Adrenal gland (tissue), 12 donors: Measurements from ENCODE around the gene NOL4L. TPM values are rescaled to one million over a fixed set of nuclear protein-coding genes. Genes with fewer than 3 reads are reported as not detected.

Experiments used
- DNase-seq, 7 donors: peaks; one replicate each; pipeline ENCODE4 v3.0.0-alpha.2; 2019 to 2020
- H3K27ac ChIP-seq, 5 donors: fragments of 200-600 bp; sonication (generic) in 4 of 5; 1 replicate in 3 of 5; 2 replicates in 2 of 5; pipeline versions ENCODE4 v1.5.1 to v1.8.0; 2016 to 2020; ENCODE audit warnings: mild to moderate bottlenecking in 1 of 5
- H3K27me3 ChIP-seq: fragments of 200-600 bp; 2 replicates; pipeline ENCODE4 v1.8.0; 2021
- H3K36me3 ChIP-seq, 2 donors: fragments of 200-600 bp; replicated peaks in 1 of 2; 1 replicate in 1 of 2; 2 replicates in 1 of 2; pipeline versions ENCODE4 v1.5.1 to v1.8.0; 2018 to 2022
- H3K4me1 ChIP-seq, 2 donors: fragments of 200-600 bp; replicated peaks in 1 of 2; 1 replicate in 1 of 2; 2 replicates in 1 of 2; pipeline versions ENCODE4 v1.5.1 to v1.8.0; 2018 to 2021
- H3K4me3 ChIP-seq, 4 donors: fragments of 200-600 bp; sonication (generic) in 3 of 4; one replicate each; pipeline ENCODE4 v1.5.1; 2016 to 2018
- H3K9me3 ChIP-seq, 3 donors: fragments of 200-600 bp; sonication (generic) in 1 of 3; replicated peaks in 1 of 3; 1 replicate in 2 of 3; 2 replicates in 1 of 3; pipeline versions ENCODE4 v1.5.1 to v1.8.0; 2016 to 2021
- POLR2A ChIP-seq, 2 donors: fragments of 450-650 bp; IDR thresholded peaks; one replicate each; pipeline ENCODE4 v1.6.1; 2017; ENCODE audit warnings: antibody characterized with exemption in 2 of 2, mild to moderate bottlenecking in 2 of 2, moderate library complexity in 1 of 2
- WGBS, 4 donors: extraction: QIAGEN DNeasy Blood & Tissue Kit in 2 of 4; methylation state at CpG; one replicate each; pipeline versions ENCODE4 v1.1.5 to v1.1.7; 2013 to 2017; 5-methylcytosine and 5-hydroxymethylcytosine counted together
- intact Hi-C, 2 donors: fragments of 100-400 bp; cut with DNase I; formaldehyde crosslinking; loops; one replicate each; pipeline versions ENCODE4 v1.14.1 to v1.15.0; 2022 to 2023
- polyA plus RNA-seq, 3 donors: library from polyadenylated mRNA; stranded (reverse); fragments of 200-250 nt in 2 of 3; fragments of 350-450 nt in 1 of 3; fragmentation: Illumina TruSeq in 1 of 3; extraction: RNeasy Lipid Tissue Mini Kit (QIAGEN cat#74804) in 1 of 3; gene quantifications; one replicate each; pipeline ENCODE4 v1.2.3, GENCODE V29; 2013 to 2014
- total RNA-seq, 9 donors: library from RNA; depleted of rRNA in 4 of 9; stranded (reverse); fragments of >200 nt in 4 of 9; fragments of 120-200 nt in 1 of 9; fragmentation: NEBNext Ultra II Directional in 1 of 9; extraction: Animal tissue kit (Norgen Biotek cat#: 25700) in 1 of 9; gene quantifications; one replicate each; pipeline versions ENCODE4 v1.1.0 to v1.2.4, GENCODE V29; 2013 to 2023
- TF ChIP-seq, protein P1 (sequence below), 6 experiments: fragments of 450-650 bp in 4 of 6; fragments of 200-600 bp in 2 of 6; sonication (generic) in 1 of 6; IDR thresholded peaks; 1 replicate in 5 of 6; 2 replicates in 1 of 6; pipeline versions ENCODE4 v1.5.1 to v1.8.0; 2016 to 2021; ENCODE audit warnings: antibody characterized with exemption in 6 of 6, mild to moderate bottlenecking in 2 of 6, moderate library complexity in 1 of 6
- donor health status: healthy with polysubstance abuse.
- donor health status: Bipolar disorder and iron deficiency.
- donor health status: DM: yes; HTN: yes; CAD: no.
- donor health status: DM: no; HTN: no; CAD: no.
- donor health status: DM: no; HTN: no; CAD: no.
- donor health status: DM: yes; HTN: yes; CAD: no.

NOL4L gene
- total and polyA plus RNA-seq, 12 donors, result 6.4 to 30.4 (median 15.7) TPM

DNA sequence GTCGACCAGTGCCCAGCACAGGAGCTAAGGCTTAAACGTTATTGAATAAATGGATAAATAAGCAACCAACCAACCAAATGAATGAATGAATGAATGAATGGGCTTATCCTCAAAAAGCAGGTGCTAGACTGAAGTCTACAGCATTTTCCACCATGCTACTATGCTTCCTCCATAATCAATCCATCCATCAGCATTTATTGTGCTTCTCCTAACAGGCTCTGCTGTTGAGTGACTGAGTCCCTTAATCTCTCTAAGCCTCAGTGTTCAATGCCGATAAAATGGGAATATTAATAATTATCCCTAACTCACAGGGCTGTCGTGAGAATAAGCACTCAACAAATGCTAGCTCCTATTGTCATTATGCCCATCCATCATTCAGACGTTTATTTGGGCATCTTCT lies 4.6 kb upstream of the NOL4L start:
- no peak for DNase-seq
- Histone ChIP-seq H3K36me3 (no peaks in the 10 kb centered on the region), H3K27ac (no peak overlapping the region), H3K4me3 (no peak overlapping the region), H3K9me3 (no peaks in the 10 kb centered on the region), H3K4me1 (no peaks in the 10 kb centered on the region), H3K27me3 (no peaks in the 10 kb centered on the region)
- TF ChIP-seq POLR2A (IDR thresholded peaks at IDR 0.05), result no peak
- TF ChIP-seq, protein P1, sequence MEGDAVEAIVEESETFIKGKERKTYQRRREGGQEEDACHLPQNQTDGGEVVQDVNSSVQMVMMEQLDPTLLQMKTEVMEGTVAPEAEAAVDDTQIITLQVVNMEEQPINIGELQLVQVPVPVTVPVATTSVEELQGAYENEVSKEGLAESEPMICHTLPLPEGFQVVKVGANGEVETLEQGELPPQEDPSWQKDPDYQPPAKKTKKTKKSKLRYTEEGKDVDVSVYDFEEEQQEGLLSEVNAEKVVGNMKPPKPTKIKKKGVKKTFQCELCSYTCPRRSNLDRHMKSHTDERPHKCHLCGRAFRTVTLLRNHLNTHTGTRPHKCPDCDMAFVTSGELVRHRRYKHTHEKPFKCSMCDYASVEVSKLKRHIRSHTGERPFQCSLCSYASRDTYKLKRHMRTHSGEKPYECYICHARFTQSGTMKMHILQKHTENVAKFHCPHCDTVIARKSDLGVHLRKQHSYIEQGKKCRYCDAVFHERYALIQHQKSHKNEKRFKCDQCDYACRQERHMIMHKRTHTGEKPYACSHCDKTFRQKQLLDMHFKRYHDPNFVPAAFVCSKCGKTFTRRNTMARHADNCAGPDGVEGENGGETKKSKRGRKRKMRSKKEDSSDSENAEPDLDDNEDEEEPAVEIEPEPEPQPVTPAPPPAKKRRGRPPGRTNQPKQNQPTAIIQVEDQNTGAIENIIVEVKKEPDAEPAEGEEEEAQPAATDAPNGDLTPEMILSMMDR (IDR thresholded peaks at IDR 0.05), result no peak
- intact Hi-C loops, result loop anchor here in 1 of 2 donors (10.0 kb wide), 1 partner anchor 625 kb away; the partner anchor contains the start of gene XKR7
- 74 to 89% (median 80%) methylated on average over 5 of the region's 5 CpGs for WGBS, 4 donors

DNA sequence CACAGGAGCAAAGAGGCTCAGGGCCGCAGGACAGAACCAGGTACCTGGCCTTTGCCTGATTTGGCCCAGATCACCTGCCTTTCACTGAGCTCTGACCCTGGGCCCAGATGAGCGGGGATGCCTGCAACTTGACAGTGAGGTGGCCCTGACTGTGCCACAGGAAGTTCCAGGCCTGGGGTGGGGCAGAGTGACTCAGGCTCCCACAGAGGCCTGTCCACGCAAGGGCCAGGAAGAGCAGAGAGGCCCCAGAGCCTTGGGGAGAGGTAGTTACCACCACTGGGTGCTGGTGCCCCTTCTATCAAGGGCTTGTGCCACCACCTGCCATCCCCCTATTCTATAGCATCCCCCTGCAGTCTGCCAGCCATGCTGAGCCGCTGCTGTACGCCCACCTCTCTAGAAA lies 4.1 kb upstream of the NOL4L start:
- Histone ChIP-seq H3K27me3 (no peaks in the 10 kb centered on the region), H3K27ac (no peak overlapping the region), H3K4me1 (no peaks in the 10 kb centered on the region), H3K4me3 (no peak overlapping the region), H3K9me3 (no peaks in the 10 kb centered on the region), H3K36me3 (no peaks in the 10 kb centered on the region)
- TF ChIP-seq, protein P1 (IDR thresholded peaks at IDR 0.05), result no peak
- WGBS, 4 donors, result 69 to 77% (median 75%) methylated on average over 5 of the region's 5 CpGs
- intact Hi-C loops, result no loop called here
- DNase-seq, result no peak

GRCh38 chr20:32588040-32588439 lies 2.9 kb upstream of the NOL4L start:
- Histone ChIP-seq H3K4me1 (no peaks in the 10 kb centered on the region), H3K27me3 (no peaks in the 10 kb centered on the region), H3K4me3 (no peak overlapping the region), H3K27ac (no peak overlapping the region), H3K9me3 (no peaks in the 10 kb centered on the region), H3K36me3 (no peaks in the 10 kb centered on the region)
- intact Hi-C loops, result no loop called here
- DNase-seq, result no peak
- WGBS, 4 donors, result 81 to 87% (median 85%) methylated on average over 4 to 5 of the region's 5 CpGs
- TF ChIP-seq, protein P1 (IDR thresholded peaks at IDR 0.05), result no peak
- TF ChIP-seq POLR2A (IDR thresholded peaks at IDR 0.05), result no peak

- WGBS, 4 donors, result 76 to 80% (median 77%) methylated on average over 7 to 8 of the region's 8 CpGs
- H3K36me3 ChIP-seq, result no peaks in the 10 kb centered on the region
- H3K4me1 ChIP-seq, result peaks cover 4 to 6% of the 10 kb centered on the region in 2 donors
- no peaks in the 10 kb centered on the region for H3K9me3 ChIP-seq
- no peak for TF ChIP-seq POLR2A (IDR thresholded peaks at IDR 0.05)
- TF ChIP-seq, protein P1 (IDR thresholded peaks at IDR 0.05), result no peak
- no peak overlapping the region for H3K4me3 ChIP-seq
- intact Hi-C loops, result no loop called here
- no peaks in the 10 kb centered on the region for H3K27me3 ChIP-seq
- H3K27ac ChIP-seq, result no peak overlapping the region
- DNase-seq, result no peak
Observed at GRCh38 chr20:32586291-32586690, 1.2 kb upstream of the NOL4L start.
